ENCODE data around the gene HOXA4.
A peak's percentile ranks its signal among the peaks of the same experiment; 100 is the strongest.

Gene HOXA4

GRCh38 chr7:27105301-27106031 is 25.1 kb downstream of the HOXA4 start:
- DNase-seq (ENCODE audit: low read depth) = no peak

- DNase-seq (ENCODE audit: low read depth) = no peak
Observed at GRCh38 chr7:27104341-27105058, 26.1 kb downstream of the HOXA4 start.

- no peak for DNase-seq (ENCODE audit: low read depth)
Observed at GRCh38 chr7:27103489-27104226, 26.9 kb downstream of the HOXA4 start.

DNA sequence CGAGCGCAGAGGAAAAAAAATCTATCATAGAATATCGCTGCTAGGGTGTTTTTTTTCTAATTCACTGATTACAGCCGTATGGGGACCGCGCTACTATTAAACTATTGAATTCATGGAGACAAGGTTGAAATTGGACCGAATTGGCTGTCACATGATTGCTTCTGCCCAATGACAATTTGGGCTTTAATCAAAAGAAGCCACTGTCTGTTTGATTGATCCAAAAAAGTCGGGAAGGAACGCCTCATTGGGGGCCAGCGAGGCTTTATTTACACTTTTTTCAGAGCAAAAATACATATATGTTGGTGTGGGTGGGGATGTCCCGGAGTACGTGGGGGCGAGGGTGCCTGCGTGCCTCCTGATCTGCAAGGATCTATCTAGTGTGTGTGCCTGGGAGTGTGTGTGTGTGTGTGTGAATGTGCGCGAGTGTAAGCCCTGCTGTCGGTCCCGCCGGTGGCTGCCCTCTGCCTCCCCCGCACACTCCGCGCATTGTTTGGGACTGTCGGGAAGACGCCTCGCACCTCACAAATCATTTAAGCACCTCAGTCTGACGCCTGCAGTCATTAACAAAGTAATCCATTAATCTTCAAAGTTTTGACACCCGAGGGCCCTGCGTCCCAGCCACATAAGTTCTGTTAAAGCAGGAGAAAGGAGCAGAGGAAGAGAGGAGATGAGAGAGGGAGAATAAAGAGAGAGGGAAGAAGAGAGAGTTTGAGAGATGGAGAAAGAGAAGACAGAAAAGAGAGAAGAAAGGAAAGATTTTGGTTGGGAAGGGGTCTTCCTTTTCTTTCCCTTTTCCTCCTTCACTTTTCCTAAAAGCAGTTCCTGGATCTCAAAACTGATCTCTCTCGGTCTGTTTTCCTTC is 27.7 kb downstream of the HOXA4 start, which contains the start of gene HOXA2:
Gene HOXA2, minus strand, starts transcription at position 103 of the 862 bp plus-strand sequence. CDS start 183 bp downstream, outside the sequence.
- DNase-seq (ENCODE audit: low read depth) = no peak

DNA sequence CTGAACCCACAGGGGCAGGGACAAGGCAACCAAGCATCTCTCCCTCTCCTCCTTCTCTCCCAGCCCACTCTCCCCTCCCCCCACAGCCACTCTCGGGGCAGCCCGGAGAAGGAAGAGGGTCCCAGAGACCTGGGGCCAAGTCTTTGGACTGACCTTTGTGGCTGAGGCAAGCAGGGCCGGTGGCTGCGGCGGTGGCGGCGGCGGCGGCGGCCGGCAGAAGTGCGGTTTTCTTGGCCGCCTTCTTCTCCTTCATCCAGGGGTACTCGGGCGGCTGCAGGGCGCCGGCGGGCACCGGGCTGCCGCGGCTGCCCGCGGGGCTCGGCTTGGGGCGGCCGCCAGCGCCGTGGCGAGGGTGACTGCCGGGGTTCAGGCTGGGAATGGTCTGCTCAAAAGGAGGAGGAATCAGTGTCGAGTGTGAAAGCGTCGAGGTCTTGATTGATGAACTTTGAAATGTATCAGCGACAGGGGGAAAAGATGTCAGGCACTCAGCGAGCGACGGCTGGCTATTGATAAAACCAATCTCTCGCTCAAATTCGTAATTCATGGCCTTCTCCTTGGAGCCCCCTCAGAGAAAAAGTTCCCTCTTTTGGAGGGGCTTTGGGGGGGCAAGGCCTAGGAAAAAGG is 28.5 kb downstream of the HOXA4 start:
- no peak for DNase-seq (ENCODE audit: low read depth)

GRCh38 chr7:27101171-27101956 is 29.2 kb downstream of the HOXA4 start:
- DNase-seq (ENCODE audit: low read depth) = no peak

DNA sequence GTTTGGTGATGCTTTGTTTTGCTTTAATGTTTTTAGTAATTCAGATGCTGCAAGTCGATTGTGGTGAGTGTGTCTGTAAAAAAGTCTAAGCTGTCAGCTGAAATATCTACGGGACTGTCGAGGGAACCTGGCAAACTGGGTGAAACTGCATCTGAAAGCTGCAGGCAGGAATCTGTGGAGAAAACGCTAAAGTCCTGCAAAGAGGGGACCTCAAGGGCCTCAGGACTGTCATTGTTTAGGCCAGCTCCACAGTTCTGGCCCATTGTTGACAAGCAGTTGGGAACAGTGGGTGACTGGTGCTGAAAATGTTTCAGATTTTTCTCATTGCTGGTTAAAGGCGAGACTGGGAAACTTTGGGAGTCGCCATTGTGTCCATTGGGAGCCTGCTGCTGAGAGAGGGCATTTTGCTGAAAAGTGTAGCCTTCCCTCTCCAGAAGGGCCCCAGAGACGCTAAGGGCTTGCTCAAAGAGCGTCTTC is 29.8 kb downstream of the HOXA4 start:
- no peak for DNase-seq (ENCODE audit: low read depth)

DNA sequence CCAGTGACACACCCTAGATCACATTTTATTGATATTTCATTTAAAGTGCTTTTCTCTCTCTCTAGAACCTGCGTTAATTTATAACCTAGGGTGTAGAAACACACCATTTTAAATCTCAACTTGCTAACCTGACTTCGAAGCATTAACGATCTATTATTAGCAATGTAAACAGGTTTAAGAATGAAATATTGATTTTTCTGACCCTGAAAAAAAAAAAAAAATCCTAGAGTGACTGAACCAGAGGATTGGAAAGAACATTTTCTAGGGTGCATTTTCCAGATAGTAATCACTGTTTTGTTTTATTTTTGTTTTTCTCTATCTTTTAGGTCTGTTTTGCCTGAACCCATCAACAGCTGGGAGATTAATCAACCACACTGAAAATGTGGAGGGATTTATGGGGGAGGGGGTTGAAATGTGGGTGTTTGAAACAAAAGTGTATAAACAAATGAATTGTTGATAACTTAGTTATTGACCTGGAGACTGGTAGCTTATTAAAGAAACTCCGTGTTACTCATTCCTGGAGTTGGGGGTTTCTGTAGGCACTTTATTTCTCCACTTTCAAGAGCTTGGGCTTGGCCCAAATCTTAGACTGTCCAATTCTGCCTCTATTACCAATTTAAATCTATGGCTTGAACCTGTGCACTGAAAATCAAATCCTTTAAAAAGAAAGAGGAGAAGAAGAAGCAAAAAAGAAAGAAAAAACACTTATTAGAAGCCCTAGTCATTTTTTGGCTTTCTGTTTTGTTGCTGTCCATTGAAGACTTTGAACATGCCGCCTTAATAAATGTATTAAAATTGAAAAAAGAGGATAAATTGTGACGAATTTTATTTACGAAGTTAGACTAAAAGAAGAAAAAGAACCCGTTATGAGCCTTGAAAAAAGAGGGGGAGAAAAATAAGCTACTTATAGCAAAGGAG is 30.8 kb downstream of the HOXA4 start:
- no peak for DNase-seq (ENCODE audit: low read depth)

GRCh38 chr7:27098578-27099451 is 31.7 kb downstream of the HOXA4 start:
- DNase-seq (ENCODE audit: low read depth) = no peak

GRCh38 chr7:27097686-27098577 is 32.6 kb downstream of the HOXA4 start:
- no peak for DNase-seq (ENCODE audit: low read depth)

DNA sequence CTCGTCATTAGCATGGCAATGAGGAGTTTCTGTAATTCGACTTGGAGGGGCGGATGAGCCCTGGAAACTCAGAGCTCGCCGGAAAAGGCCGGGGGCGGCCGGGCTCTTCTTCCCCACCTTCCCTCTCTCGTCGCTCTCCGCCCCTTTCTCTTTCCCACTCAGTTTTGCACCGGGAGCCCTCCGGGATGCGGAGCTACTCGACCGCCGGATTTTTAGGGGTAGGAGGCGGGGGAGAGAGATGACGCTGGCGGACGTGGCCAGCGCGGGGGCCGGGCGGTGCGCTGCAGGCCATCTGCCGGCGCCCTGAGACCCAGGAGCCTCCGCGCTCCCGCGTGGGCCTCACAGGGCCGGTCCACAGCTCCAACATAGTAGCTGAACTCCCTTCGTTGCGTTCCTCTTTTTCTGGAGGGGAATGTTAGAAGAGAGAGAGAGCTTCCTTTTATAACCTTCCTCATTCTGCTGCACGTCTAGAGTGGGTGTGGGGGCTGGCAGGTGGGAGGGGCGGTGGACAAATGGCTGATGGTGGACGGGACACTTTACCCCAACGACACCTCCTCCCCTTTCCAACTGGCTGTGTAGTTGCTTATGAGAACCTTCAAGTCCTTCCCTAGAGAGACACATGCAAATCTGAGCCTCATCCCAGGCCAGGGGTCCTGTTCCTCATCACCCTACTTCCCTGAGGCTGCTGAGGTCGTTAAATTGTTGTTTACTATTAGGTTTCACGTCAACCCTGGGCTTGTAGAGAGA is 33.6 kb downstream of the HOXA4 start:
- DNase-seq (ENCODE audit: low read depth) = no peak

- peak; percentile 69 for DNase-seq (ENCODE audit: low read depth)
Observed at GRCh38 chr7:27095897-27096767, 34.4 kb downstream of the HOXA4 start, which contains the start of gene HOXA1. TSS of gene HOXA1 (minus strand) at chr7:27096000. CDS start at chr7:27095912, 88 bp downstream.

DNA sequence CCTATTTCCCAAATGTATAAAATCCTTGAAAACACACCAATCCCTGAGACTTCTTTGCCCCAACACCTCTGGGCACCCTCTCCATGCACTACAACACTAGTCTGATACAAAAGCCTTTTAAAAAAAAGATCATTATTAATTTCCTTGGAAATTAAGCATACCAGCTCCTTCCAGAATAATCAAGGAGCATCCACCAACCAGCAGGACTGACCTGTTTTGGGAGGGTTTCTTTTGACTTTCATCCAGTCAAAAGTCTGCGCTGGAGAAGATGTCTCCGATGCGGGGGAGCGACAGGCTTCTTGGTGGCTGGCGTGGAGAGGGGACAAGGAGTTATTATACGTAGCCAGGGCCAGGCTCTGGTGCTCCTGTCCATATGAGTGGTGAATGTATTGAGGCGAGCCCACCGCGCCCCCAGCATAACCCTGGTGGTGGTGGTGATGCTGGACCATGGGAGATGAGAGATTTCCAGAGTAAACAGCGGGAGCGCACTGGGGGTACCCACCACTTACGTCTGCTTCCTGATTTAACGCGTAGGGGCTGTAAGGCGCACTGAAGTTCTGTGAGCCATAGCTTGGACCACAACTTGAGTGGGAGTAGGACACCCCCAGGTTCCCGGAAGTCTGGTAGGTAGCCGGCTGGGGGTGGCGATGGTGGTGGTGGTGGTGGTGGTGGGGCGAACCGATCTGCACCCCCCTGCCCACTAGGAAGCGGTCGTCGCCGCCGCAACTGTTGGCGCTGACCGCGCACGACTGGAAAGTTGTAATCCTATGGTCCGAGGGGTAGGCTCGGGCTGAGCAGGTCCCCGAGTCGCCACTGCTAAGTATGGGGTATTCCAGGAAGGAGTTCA is 35.3 kb downstream of the HOXA4 start:
- no peak for DNase-seq (ENCODE audit: low read depth)

GRCh38 chr7:27094304-27095049 is 36.1 kb downstream of the HOXA4 start:
- DNase-seq (ENCODE audit: low read depth) = no peak
